Measurements from ENCODE around the gene ZBTB45.

ZBTB45 gene

DNA sequence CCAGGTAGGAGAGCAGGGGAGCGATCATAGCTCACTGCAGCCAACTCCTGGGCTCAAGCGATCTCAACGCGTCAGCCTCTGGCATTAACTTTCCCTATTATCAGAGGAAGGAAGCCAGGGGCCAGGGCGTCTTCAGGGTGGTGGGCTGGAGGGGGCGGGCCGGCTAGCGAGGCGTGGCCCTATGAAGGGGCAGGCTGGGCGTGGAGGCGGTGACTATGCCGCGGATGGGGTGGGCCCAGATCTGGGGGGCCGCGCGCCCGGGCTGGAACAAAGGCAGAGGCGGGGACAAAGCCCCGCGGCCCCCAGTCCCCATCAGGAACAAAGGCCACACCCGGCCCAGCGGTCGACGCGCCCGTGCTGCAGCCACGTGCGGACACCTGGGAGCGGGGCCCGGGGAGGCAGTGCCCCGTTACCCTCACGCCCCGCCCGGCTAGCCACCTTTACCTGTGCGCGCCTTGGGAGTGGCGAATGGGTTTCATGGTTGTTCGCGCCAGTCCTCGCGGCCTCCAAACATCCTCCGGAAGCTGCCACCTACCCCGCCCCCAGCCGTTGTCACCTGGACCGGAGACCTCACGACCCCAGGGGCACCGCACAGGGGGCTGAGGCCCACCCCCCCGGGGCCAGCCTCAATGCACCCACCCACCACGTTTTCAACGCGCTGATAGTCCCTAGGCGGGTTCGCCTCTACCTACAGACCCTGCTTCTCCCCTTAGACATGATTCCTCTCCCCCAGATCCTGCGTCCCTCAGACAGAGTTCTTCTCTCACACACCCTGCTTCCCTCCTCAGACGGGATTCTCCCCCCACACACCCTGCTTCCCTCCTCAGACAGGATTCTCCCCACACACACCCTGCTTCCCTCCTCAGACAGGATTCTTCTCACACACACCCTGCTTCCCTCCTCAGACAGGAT lies 18.9 kb upstream of the ZBTB45 start:
- peak; percentile 76 for DNase-seq

DNA sequence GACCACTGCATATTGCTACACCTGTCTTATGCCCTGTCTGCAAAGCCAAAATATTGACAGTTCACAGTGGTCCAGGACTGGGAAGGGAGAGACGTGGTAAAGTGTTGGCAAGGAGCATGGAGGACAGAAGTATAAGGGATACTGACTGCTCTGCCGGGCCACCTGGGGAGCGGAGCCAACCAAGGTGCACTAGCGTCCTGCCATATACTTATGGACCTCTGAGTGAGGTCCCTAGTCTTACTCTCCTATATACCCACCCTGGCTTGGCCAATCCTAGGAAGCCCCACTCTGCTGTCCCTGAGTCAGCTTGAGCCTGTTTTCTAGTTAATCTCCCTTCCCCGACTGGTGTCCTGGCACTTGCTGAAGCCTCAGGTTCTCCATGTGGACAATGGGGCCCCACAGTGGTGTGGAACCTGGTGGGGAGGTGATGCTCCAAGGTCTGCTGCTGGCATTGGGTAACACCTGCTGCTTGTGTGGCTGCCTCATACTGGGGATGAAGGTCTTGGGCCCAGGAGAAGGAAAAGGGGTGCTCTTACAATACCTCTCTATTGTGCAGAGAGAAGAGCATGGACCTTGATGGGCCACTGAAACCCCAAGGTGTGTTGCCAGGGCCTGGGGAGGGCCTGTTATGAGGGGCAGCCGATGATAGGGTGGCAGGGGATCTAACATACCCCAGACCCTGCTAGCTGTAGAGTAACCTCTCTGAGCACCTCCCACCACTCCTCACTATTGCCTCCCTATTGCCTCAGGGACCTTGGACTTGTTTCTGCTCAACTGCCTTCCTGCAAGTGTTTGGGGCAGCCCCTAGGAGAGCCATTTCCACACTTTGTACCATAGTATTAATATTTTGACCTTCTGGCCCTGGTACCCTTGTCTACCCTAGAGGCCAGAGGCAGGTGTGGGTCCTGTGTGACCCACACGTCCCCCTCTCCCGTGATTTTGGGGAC lies 17.5 kb upstream of the ZBTB45 start:
- no peak for DNase-seq

DNA sequence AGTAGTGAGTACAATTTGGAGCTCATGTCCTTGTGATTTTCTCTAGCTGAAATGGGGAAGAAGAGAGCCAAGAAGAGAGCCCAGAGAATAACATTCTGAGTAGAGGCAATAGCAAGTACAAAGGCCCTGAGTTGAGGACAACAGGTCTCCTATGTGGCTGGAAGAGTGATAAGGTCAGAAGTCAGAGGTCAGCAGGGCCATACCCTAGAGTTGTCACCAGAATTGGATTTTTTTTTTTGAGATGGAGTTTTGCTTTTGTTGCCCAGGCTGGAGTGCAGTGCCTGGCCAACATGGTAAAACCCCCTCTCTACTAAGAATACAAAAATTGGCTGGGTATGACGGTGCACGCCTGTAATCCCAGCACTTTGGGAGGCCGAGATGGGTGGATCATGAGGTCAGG lies 16.2 kb upstream of the ZBTB45 start:
- no peak for DNase-seq

DNA sequence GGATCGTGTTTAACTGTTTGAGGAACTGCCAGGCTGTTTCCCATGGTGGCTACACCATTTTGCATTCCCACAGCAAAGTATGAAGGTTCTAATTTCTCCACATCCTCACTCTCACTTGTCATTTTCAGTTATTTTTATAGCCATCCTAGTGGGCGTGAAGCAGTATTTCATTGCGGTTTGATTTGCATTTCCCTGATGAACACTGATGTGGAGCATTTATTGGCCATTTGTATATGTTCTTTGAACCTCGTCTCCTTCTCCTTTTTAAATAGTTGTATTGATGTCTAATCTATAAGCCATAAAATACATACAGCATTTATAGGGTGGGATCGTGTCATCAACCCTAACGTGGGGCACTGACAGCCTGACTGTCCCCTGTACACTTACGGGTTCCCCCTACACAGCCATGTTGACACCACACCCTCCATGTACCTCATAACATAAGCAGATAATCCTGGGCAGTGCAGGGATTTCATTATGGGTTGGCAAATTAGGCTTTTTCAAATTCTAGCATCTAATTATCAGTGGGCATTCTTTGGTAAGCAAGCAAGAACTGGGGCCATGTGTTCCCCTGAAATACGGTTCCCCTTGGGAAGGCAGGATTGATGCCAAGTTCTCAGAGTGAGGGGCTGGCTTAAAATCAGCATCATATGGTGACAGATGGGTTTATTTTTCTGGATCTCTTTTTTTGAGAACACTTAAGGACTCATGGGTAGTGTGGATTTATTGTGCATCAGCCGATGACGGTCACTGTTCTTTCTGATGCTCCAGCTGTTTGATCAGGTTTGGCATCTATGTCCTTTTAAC lies 11.6 kb upstream of the ZBTB45 start:
- peak; percentile 74 for DNase-seq

DNA sequence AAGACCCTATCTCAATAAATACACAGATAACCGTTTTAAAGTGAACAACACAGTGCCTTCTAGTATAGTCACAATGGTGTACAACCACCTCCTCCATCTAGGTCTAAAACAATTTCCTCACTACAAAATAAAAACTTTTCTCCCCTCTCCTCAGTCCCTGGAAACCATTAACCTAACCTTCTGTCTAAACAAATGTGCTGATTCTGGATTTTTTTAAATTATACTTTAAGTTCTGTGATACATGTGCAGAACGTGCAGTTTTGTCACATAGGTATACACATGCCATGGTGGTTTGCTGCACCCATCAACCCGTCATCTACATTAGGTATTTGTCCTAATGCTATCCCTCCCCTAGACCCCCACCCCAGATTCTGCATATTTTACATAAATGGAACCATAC lies 9.8 kb upstream of the ZBTB45 start:
- DNase-seq: no peak

DNA sequence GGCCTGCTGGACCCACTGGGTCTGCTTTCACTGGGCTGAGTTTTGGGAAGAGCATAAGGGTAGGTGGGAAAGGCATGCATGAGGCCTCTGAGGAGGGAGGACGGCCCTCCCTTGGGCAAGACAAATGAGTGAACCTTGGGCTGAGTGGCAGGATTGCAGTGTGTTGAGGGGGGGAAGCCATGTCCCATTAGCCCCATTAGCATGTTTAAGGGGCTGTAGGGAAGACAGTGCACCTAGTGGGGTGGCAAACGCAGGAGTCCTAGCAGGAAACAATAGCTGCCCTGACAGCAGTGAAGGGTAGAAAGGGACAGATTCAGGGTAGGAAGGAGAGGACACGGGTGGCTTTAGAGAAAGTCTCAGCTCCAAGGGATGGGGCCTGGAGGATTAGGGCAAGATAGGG lies 3.1 kb upstream of the ZBTB45 start:
- no peak for DNase-seq

DNA sequence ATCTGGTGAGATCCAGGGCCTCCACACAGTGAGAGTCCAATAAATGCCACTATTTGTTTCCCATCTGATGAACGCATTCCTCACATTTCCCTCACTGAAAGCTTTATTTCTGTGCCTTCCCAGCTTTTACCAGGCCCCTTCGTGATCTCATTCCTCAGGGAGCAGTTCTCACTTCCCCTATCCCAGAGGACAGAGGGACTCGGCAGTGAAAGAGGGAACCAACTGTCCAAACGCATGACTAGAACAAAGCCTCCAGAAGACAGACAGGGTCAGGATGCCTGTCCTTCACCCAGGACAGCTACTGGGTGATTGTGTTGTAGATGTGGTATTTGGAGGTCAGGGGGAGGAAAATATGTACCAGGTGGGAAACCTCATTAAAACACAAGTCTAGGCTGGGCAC lies 2.0 kb upstream of the ZBTB45 start:
- no peak for DNase-seq

DNA sequence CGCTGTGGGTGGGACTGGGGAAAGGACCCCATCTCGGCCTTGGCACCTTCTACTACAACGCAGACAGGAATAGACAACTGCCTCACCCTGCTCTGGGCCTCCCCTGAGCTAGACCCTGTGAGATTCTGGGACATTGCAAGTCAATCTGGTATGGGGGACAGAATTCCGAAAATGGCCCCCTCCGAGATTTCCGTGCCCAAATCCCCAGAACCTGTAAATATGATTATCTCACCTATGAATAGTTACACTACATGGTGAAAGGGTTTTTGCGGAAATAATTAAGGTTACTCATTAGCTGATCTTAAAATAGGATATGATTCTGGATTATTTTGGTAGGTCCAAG lies 618 bp upstream of the ZBTB45 start:
- no peak for DNase-seq

DNA sequence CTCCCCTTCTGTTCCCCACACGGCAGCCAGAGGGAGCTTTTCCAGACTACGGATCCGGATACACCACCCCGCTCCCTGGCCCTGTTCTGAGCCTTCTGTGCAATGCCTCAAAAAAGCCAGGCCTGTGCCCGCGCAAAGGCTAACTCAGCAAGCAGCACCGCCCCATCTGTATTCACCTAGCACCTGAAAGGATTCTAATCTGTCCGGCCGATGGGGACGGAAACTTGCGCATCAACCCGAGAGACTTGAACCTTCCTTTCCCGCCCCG lies 589 bp downstream of the ZBTB45 start:
- peak; percentile 67 for DNase-seq

DNA sequence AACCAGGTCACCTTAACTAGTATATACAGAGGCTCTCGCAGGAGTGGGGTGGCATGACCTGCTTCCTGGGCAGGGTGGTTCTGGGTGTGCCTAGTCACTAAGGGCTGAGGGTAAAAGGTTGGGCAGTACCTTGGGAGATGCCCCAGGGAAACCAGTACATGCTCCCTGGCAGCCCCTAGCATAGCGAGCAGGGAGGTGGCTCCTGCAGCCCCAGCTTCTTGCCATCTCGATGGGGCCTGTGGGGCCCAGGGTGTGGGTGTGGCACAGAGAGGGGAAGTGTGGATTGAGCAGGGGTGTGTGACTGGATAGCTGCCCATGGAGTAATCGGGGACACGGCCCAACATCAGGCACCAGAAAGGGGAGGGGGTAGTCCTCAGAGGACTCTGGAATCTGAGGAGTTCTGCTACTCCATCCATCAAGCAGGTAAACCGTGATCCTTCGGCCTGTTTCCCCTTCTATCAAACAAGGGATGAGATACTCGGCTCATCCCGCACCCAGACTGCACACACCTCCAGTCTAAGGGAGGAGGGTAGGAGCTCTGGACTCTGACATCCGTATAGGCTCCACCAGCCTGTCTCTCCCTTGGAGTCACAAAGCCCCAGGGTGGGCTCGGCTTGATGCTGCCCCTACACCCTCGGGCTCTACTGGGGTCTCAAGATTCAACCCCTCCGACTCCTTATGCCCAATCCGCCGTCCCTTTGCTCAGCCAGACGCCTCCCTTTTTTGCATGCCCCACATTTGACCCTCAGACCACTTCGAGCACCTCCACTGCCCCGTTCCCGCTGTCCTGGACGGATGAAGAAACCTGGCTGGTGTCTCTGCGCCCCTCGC lies 1.1 kb downstream of the ZBTB45 start:
- DNase-seq: no peak

DNA sequence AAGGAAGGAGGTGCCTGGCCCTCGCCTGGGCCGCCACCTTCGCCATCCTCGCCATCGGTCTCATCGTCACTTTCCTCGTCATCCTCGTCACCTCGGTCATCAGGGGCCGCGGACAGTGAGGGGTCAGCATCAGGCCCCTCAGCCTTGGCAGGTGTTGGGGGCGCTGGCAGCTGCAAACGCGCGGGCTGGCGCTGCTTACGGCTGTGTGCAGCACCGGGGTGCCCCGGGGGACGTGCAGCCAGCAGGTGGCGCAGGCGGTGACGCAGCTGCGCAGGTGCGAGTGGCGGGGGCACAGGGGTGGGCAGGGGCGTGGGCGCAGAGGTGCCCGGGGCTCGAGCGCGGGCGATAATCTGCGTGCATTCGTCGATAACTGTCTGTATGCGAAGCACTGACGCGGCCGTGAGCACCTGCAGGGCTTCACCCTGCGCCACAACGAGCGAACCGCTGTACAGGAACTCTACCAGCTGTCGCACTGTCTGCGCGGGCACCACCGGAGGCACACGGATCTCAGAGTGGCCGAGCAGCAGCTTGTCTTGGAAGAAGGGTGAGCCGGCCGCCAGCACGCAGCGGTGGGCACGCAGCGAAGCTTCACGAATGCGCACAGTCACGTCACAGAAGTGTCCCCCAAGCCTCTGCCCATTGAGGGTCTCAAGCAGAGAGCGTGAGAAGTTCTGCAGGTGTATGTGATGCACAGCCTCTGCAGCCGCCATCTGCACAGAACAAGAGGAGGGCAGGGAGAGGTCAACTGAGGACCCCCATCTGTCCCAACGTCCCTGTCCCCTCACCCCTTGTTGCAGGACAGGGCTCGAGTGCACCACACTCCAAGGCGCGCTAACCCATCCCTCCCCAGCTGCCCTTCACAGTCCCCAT lies 2.4 kb downstream of the ZBTB45 start:
- no peak for DNase-seq

DNA sequence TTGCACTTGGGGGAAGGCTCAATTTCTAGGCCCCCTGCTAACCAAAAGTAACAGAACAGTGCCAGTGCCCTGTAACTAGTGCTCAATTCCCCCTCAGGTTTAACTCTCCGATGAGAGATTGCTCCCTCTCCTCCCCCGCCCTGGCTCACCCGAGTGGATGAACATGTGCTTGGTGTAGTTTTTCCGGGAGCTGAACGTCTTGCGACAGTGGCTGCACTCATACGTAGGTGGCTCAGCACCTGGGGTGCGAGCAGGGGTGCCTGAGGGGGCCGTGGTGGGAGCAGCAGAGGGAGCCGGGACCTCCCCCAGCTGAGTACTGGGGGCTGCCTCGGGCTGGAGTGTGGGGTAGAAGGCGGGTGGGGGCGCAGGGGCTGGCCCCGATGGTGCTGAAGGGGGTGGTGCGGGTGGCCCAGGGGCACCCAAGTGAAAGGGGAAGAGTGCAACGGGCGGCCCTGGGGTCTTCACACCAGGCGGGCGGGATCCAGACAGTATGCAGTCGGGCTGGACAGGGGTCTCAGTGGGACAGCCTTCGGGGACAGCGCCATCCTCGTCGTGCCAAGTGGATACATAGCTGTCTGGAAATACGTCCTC lies 3.3 kb downstream of the ZBTB45 start:
- DNase-seq: no peak

DNA sequence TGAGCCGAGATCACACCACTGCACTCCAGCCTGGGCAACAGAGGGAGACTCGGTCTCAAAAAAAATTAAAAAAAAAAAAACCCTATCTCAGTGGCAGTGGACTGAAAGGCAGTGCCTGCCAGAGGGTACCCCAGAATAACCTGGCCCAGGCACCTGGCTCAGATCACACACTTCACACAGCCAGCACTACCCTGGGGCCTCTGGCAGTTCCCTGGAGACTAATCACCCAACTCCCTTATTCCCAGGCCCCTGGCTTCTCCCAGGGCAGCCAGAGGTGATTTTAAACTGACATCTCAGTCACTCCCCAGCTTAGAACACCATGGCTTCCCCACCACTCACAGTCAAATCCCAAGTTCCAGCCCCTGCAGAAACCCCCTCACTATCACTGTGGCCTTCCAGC lies 4.4 kb downstream of the ZBTB45 start:
- DNase-seq: no peak

DNA sequence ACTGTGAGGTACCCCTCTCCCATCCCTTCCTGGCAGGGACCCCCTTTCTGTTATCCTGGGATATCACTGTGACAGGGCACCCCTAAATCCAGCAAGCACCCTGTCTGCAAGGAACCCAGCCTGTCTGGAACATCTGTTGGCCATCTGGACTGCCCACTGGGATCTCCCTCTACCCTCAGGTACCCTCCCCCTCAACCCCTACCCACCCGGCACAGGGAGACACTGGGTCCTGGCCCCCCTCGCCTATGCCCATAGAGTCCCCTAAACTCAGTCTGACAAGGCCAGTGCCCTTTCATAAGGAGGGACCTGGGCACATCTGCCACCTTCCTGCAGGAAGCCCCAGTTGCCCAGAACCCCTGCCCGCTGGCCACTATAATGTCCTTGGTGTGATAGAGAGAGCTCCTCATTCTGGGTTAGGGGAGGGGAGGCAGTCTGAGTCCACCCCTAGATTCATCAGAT lies 5.0 kb downstream of the ZBTB45 start:
- no peak for DNase-seq

DNA sequence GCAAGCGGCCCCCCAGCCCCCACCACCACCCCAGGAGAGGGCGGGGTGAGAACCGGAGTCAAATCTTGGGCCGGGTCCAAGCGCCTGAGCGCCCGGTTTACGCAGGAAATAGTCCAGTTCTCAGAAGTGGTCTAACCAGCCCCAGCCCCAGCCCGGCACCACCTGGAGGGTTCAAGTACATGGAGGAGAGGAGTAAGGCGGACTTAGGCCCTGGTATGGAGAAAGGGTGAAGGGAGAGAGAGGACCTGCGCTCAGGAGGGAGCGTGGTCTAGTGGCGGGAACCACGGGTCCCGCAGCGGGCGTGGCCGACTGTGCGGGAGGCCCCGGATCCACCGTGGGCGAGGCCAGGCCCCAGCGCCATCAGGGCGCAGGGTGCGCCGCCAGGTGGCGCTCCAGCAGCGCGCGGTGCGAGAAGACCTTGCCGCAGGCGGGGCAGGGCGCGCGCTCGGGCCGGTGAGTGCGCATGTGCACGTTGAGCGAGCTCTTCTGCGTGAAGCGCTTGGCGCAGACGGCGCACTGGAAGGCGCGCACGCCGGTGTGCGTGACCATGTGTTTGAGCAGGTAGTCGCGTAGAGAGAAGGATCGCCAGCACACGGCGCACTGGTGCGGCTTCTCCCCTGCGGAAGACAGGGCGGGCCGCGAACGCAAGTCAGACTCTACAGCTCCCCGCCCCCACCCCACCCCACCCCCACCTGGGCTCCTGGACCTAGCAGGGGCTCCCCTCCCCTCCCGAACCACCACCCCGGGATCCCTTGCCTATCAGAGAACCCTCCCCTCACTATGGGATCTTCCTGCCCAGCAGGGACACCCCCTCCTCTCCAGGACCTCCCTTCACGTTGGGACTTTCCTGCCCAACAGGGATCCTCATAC lies 5.7 kb downstream of the ZBTB45 start:
- peak; percentile 73 for DNase-seq

DNA sequence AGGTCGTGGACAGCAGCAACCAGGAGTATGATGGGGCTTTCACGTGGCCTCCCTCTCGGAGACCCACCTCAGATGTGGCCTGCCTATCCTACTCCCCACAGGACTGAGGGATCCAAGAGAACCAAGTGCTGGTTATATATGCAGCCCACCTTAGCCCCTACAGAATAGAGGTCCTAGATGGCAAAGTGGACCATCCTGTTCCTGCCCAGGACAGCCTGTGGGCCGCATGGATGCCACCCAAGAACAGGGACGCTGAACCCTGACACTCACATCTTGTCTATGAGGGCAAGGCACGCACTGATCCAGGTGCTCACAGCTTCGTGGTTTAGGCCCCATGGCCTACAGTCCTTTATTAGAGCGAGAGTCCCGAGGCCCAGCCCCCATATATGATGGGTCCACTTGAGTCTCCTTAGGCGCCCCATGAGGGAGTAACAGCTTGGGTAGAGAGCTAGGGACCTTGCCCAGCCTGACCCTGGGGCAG lies 6.4 kb downstream of the ZBTB45 start:
- DNase-seq: no peak

DNA sequence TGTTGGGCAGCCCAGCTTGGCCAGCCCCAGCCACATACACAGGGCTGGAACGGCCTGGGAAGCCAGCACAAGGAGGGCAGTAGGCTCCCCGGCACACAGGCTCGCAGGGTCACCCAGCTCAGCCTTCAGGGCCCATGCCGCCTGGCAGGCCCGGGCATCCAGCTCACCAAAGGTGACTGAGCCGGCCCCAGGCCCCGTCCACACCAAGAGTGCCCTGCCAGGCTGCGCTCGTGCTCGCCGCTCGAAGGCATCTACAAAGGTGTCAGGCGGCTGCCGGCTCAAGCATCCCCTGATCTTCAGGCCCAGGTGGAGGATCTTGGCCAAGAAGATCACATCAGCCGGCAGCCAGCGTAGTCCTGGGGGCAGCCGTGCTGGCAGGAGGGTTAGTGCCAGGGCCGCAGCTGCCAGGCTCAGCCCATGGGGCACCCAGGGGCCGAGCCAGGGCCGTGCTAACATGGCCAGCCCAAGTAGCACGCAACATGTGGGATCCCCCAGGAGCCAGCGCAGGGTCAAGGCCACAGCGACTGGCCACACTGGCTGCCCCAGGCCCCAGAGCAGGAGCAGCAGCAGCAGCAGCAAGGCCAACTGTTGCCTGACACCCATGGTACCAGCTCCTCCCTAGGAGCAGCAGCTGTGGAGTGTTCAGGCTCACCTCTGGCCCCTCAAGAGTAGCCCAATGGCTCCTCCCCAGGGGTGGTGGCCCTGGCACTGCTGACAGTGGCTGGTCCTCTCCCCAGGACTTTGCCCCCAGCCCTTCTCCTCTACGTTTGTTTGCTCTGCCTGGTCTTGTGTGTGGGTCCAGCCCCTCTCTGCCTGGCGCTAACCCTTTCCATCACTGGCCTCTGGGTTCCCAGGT lies 8.0 kb downstream of the ZBTB45 start, which contains the start of gene SLC27A5:
Gene SLC27A5, minus strand, starts transcription at position 640 of the 856 bp plus-strand sequence. Its CDS starts 37 bp downstream, at position 603.
- DNase-seq: no peak

DNA sequence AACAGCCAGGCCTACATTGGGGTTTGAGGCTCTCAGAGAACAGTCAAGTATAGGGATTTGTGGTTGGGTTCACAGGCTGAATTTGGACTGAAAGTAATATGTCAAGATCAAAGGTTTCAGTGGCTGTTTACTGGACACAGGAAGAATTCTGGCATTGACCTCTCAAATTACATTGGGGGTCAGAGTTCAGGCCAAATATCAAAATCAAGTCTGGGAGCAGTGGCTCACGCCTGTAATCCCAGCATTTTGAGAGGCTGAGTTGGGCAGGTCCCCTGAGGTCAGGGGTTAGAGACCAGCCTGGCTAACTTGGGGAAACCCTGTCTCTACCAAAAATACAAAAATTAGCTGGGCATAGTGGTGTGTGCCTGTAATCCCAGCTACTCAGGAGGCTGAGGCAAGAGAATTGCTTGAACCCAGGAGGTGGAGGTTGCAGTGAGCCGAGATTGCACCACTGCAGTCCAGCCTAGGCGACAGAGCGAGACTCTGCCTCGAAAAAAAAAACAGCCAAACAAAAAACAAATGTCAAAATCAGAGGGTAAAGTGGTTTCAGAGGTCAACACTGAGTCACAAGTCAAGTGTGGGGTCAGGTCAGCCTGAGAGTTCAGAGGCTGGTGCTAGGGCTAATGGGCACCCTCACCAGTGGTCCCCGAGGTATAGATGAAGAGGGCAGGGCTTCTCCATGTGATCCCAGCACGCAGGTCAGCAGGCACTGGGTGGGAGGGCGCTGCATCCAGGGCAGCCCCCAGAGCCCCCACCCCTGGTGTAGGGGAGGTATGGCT lies 9.3 kb downstream of the ZBTB45 start:
- DNase-seq: no peak
